HepG2 (cell line): Measurements from ENCODE around the gene PPP4C. TPM values are rescaled to one million over a fixed set of nuclear protein-coding genes. Genes with fewer than 3 reads are reported as not detected.

Source experiments
- ARID3A ChIP-seq: IDR thresholded peaks from 2 replicates; pipeline ENCODE4 v1.6.1; 2012; ENCODE audit warnings: low read depth, low read length, improper control_type of control experiment
- CBX2 ChIP-seq, 2 experiments: fragments of 200-600 bp in 1 of 2; sonication (generic); formaldehyde crosslinking in 1 of 2; IDR thresholded peaks; 2 replicates each; pipeline versions ENCODE4 v1.7.0 to v1.8.1; 2018 to 2022; ENCODE audit warnings: low read depth in 2 of 2, low read length in 1 of 2, mild to moderate bottlenecking in 1 of 2, missing genetic modification reagents in 1 of 2
- HNF4A ChIP-seq: sonication (generic); formaldehyde crosslinking; IDR thresholded peaks from 2 replicates; pipeline ENCODE4 v1.4.0; 2020; ENCODE audit warnings: missing genetic modification reagents
- KLF9 ChIP-seq: IDR thresholded peaks from 2 replicates; pipeline ENCODE4 v1.6.1; 2016; ENCODE audit warnings: low read depth
- PRDM15 ChIP-seq: sonication (generic); formaldehyde crosslinking; IDR thresholded peaks from 2 replicates; pipeline ENCODE4 v1.4.0; 2020; ENCODE audit warnings: missing genetic modification reagents
- SNAPC4 ChIP-seq: sonication (generic); formaldehyde crosslinking; IDR thresholded peaks from 2 replicates; pipeline ENCODE4 v1.4.0; 2020; ENCODE audit warnings: mild to moderate bottlenecking, missing genetic modification reagents
- SOX6 ChIP-seq, 2 experiments: fragments of 450-650 bp in 1 of 2; sonication (generic) in 1 of 2; formaldehyde crosslinking in 1 of 2; IDR thresholded peaks; 2 replicates each; pipeline versions ENCODE4 v1.4.0 to v1.6.1; 2017 to 2020; ENCODE audit warnings: antibody characterized with exemption in 1 of 2, mild to moderate bottlenecking in 1 of 2, missing genetic modification reagents in 1 of 2
- TERF1 ChIP-seq: sonication (generic); formaldehyde crosslinking; IDR thresholded peaks from 2 replicates; pipeline ENCODE4 v1.8.0; 2022; ENCODE audit warnings: mild to moderate bottlenecking, missing genetic modification reagents, moderate library complexity
- ZBTB46 ChIP-seq: sonication (generic); formaldehyde crosslinking; IDR thresholded peaks from 2 replicates; pipeline ENCODE4 v1.4.0; 2020; ENCODE audit warnings: mild to moderate bottlenecking, missing genetic modification reagents, borderline replicate concordance
- ZFP90 ChIP-seq: sonication (generic); formaldehyde crosslinking; IDR thresholded peaks from 2 replicates; pipeline ENCODE4 v1.8.0; 2022; ENCODE audit warnings: missing genetic modification reagents, mild to moderate bottlenecking, inconsistent platforms, borderline replicate concordance
- ZNF644 ChIP-seq: IDR thresholded peaks from 2 replicates; pipeline ENCODE4 v1.6.1; 2016; ENCODE audit warnings: low read depth
- ZNF674 ChIP-seq: sonication (generic); formaldehyde crosslinking; IDR thresholded peaks from 2 replicates; pipeline ENCODE4 v1.5.0; 2020; ENCODE audit warnings: low read depth, mild to moderate bottlenecking, missing genetic modification reagents
- ZNF761 ChIP-seq: sonication (generic); formaldehyde crosslinking; conservative IDR thresholded peaks from 2 replicates; pipeline ENCODE4 v1.4.0; 2020; ENCODE audit warnings: mild to moderate bottlenecking, missing genetic modification reagents
- polyA plus RNA-seq, 8 experiments: library from polyadenylated mRNA; depleted of rRNA in 3 of 8; stranded (reverse) in 7 of 8; unstranded in 1 of 8; fragments of >200 nt; fragmentation: Illumina TruSeq in 4 of 8; extraction: Trizol in 4 of 8; gene quantifications; 2 replicates each; pipeline versions ENCODE4 v1.2.1 to v1.2.3, GENCODE V29; 2011 to 2016; ENCODE audit warnings: low read depth in 4 of 8, missing spikeins in 1 of 8, mixed read lengths in 1 of 8; ENCODE audit not compliant: insufficient read depth in 1 of 8
- total RNA-seq, 5 experiments: library from RNA; depleted of rRNA; stranded (reverse); fragments of >200 nt; fragmentation: Illumina TruSeq; extraction: Trizol; gene quantifications; 2 replicates each; pipeline ENCODE4 v1.2.3, GENCODE V29; 2016; ENCODE audit warnings: low read depth in 1 of 5

PPP4C gene
- total and polyA plus RNA-seq, 2 of the 13 experiments (the other 11 are each of a cell fraction or from before 2014, with no cell fraction given) = 176 to 220 TPM

- TF ChIP-seq ARID3A (no peak), ZNF644 (CRISPR knock-in tag) (no peak), ZFP90 (CRISPR knock-in tag) (no peak), HNF4A (no peak), KLF9 (CRISPR knock-in tag) (no peak; the same call in 1 of the 2 replicates), CBX2 (IDR thresholded peaks at IDR 0.05; ENCODE audit: low read depth, low read length) (no peak), CBX2 (CRISPR knock-in tag; IDR thresholded peaks at IDR 0.05; ENCODE audit: low read depth) (no peak), PRDM15 (CRISPR knock-in tag) (no peak), ZNF761 (CRISPR knock-in tag) (no peak), TERF1 (CRISPR knock-in tag) (no peak), SOX6 (IDR thresholded peaks at IDR 0.05) (no peak), SOX6 (CRISPR knock-in tag; IDR thresholded peaks at IDR 0.05) (peak; percentile 66), ZBTB46 (CRISPR knock-in tag) (no peak; the same call in 1 of the 2 replicates), ZNF674 (CRISPR knock-in tag) (no peak), SNAPC4 (CRISPR knock-in tag) (peak; percentile 69; the same call in 1 of the 2 replicates)
Observed at GRCh38 chr16:30063893-30064728, 11.7 kb upstream of the PPP4C start (continued).
